NCI-H82 treated with DMSO at 0.1 percent for 48 hours (cell line): Measurements from ENCODE around the gene PARD3.

Source experiments
- DNase-seq: peaks from one replicate; lab custom pipeline; 2025; ENCODE audit not compliant: unreplicated experiment; lab: John Stamatoyannopoulos, UW

PARD3 gene

DNA sequence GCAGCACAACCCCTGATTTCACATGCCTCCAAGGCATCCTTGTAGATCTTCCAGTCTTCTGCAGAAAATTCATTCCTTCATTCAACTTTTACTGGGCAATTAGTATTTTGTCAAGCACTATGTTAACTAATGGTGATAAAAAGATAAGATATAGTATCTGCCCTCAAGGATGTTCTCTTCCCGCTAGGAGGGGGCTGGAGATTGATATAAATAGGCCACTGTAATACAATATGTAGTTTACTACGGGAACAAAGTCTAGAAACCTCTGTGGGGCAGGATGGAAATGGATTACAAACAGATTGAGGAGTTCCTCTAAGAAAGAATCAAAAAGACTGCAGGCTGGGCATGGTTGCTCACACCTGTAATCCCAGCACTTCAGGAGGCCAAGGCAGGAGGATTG lies 10.3 kb upstream of the PARD3 start:
- no peak for DNase-seq

DNA sequence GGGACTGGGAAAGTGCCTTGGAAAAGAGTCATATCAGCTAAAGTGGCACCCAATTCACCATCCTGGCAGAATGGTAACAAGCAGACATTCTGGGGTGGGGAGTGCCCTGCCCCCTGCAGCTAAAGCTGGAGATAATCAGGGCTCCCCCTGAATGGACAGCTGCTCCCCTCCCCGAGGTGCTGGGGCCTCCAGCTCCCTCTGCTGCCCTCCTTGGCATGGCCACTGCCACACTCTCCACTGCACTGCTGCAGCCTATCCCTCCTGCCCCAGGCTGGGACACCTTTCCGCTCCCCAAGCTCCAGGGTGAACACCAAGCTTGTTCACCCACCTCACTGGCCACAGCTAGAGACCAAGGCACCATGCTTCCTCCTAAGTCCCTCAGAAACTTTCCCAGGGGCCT lies 9.8 kb upstream of the PARD3 start:
- DNase-seq = no peak

DNA sequence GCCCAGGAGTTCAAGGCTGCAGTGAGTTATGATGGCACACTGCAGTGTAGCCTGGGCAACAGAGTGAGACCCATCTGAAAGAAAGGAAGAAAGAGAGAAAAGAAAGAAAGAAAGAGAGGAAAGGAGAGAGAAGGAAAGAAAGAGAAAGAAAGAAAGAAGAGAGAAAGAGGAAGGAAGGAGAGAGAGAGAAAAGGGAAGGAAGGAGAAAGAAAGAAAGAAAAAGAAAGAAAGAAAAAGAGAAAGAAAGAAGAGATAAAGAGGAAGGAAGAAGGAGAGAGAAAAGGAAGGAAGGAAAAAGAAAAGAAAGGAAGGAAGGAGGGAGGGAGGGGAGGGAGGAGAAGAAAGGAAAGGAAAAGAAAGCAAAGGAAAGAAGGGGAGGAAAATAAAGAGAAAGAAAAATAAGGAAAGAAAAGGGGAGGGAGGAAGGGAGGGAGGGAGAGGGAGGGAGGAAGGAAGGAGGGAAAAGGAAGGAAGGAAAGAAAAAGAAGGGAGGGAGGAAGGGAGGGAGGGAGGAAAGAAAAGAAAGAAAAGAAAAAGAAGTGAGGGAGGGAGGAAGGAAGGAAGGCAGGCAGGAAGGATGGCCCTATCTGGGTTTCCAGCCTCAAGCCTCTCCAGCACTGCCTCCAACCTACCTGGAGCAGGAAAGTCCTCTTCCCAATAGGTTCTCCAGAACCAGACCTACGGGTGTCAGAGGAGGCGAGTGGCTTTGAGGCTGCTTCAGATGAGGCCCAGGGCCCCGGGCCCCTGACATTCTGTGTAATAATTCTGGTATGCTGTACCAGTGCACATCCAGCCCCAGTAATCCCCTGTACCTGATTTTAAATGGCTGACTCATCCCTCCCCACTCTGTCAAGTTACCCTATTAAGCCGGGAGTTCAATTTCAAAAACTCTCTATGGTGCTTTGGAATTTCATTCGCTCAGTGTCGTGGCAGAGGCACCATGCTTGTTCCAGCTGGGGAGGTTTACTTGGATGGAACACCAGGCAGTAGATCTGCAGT lies 6.8 kb upstream of the PARD3 start:
- no peak for DNase-seq

- no peak for DNase-seq
These were observed 2.5 kb upstream of the PARD3 start for GRCh38 chr10:34817586-34817985.

DNA sequence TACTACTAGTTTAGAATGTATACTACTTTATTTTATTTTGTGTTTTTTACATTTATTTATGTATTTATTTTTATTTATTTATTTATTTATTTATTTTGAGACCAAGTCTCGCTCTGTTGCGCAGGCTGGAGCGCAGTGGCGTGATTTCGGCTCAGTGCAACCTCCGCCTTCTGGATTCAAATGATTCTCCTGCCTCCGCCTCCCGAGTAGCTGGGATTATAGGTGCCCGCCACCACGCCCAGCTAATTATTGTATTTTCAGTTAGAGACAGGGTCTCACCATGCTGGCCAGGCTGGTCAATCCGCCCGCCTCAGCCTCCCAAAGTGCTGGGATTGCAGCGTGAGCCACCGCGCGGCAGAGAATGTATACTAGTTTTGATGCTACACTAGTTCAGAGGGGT lies 2.0 kb upstream of the PARD3 start:
- no peak for DNase-seq

DNA sequence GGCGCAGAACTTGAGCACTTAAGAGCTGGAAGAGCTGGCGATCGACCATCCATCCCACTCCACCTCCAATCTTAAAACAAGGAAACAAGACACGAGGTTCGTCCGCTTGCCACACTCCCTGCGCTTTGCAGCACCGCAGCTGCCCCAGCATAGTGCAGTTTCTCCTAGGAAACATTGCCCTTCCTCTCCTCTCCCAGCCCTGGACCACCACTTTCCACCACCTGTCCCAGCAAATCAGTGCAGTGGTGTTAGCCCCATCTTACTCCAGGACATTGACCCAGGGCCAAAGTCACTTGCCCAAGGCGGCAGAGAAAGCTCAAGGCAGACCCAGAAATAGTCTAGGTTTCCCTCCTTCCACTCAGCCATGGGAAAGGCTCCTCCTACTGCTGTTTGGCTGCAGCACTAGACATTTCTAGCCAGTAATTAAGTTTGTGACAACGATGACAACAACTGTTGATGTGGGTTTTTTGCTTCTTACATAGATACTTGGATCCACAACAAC lies 1.5 kb upstream of the PARD3 start:
- peak; percentile 8 for DNase-seq

GRCh38 chr10:34816085-34816496 lies 995 bp upstream of the PARD3 start:
- DNase-seq = no peak

DNA sequence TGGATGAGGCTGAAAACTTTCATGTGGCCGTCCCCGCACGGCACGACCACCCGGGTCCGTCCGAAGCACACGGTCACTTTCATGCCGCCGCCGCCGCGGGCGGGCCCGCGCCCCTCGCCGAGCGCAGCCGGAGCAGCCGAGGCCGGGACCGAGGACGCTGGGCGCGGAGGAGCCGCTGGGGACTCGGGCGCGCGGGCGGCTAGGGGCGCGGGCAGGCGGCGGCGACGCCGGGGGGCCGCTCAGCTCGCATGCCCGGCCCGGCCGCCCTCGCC lies 247 bp downstream of the PARD3 start:
- DNase-seq = no peak

DNA sequence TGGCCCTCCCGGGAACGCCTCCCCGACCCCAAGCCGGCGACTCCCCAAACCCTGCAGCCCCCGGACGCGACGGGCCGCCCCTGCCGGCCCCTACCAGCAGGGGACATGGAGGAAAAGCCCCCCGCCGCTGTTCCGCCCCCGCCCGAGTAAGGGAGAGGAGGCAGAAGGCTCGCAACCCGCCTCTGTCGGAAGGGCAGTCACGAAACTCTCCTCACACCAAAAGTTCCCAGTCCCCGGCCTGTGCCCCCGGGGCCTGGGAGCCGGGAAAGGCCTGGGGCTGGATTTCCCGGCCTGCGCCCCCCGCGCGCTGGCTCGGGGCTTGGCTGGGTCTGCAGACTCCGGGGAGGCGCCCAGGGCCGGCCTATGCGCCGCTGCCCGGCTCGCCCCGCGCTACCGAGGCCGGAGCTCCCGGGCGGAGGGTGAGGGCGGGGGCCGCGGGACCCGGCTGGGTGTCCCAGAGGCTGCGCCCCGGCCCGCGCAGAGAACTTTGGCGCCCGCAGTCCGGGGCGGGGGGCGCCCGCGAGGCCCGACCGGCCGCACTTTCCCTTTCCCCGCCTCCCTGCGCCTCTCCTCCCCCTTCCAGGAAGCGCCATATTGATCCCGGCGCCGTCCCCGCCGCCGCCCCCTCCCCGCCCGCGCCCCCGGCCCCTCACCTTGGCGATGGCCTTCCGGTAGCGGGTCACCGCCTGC lies 728 bp downstream of the PARD3 start:
- DNase-seq = no peak

GRCh38 chr10:34813626-34814222 lies 1.4 kb downstream of the PARD3 start:
- no peak for DNase-seq

GRCh38 chr10:34812771-34813170 lies 2.3 kb downstream of the PARD3 start:
- DNase-seq = no peak

DNA sequence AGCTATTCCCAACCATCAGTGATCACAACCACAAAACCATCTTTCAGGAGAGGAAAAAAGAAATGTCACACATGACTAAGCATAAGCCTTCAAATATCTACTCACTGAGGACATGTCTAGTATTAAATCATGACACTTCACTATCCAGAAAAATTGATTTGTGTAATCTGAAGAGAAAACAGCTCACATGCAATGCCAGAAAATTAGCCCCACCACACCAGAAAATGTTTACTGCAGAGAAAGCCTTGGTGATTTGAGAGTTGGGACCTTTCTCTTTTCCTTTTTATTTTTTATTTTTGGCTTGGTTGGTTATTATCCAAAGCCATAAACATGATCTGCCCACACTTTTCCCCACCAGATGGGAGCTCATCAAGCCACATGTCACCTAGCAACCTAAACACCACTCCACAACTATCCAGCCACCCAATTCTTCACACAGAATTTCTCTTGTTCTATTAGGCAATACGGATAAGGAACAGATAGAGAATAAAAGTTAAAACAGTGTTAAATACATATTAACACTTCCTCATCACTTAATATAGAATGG lies 3.1 kb downstream of the PARD3 start:
- no peak for DNase-seq

DNA sequence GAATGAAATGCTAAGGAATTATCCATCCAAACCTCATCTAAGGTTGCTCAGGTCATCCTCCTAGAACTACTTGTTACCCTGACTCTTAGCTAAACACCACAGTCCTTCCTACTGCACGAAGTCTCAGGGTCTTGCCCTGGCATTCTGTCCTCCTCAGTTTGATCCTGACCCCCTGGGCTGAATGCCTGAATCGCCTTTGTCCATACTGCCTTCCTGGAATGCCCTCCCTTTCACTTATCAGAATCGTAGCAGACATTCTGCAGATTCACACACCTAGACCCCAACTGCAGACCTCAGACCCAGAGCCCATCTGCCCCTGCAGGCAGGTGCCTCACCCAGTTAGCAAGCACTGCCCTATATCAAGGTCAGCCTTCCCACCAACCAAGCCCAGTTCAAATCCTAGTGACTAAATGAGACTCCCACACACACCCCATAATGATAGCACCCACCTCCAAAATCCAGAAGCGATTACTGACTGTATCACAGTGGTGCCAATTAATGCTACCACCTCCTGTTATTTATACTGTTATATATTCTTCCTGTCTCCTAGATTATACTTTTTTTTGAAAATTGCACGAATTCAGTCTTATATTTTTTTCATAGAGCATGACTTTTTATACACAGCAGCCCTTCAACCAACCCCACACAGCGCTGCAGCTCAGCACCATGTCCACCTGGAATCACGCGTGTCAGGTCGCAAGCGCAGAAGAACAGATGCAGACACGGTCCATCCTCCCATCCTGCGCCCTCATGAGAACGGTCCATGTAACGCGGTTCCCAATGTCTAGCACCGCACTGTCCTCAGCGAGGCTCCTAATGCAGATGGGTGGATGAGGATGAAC lies 3.7 kb downstream of the PARD3 start:
- DNase-seq = no peak

DNA sequence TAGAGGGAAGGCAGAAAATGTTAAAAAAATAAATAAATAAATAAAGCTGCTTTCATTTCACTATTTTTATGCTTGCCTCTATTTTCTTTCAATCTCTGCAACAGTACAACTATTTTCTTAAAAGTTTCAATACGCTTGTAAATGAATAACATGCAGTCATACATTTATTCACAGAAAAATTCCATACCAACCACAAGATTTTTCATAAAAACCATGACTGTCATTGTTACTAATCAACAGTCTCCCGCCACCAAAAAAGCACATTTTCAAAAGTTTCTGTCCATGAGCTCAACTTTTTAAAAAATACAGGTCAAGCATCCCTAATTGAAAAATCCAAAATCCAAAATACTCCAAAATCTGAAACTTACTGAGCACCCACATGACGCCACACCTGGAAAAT lies 5.3 kb downstream of the PARD3 start:
- DNase-seq = no peak

DNA sequence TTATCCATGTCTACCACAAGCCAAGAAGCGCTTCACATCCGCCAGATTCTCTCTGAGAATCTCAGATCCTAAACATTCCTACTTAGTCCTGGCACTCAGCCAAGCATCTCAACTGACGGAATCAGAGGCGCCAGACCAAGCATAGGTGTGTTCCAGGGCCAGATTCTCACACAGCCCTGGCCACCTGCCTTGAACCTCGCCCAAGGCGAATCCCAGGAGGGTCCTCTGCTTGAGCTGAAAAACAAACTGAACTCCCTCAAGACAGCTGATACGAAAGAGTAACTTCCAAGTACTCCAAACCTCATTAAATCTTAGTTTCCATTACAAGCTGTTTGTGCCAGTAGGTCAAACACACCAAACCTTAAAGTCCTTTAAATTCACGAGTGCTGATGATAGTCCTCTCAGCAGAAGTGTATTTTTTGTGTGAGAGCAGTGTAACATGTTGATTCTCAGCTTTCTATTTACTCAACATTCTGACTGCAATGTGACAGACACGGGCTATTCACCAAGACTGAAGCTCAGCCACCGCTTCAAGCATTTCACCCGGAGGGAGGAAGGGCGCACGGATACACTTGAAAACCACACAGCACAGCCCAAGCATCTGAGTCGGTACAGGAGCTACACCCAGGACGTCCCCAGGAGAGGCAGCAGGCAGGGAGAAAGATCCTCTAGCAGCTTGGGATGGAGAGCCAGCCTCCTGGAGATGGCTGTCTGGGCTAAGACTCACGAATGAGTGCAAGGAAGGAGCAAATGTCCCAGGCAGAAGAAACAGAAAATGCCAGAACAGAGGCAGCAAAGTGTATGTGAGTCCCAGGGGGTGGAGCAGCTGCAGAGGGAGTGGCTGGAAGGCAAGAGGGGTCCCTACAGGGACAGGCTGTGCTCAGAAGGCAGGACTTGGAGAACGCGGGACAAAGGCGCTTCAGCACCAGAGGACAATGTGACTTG lies 6.0 kb downstream of the PARD3 start:
- DNase-seq = no peak

GRCh38 chr10:34808336-34808735 lies 6.8 kb downstream of the PARD3 start:
- DNase-seq = no peak

DNA sequence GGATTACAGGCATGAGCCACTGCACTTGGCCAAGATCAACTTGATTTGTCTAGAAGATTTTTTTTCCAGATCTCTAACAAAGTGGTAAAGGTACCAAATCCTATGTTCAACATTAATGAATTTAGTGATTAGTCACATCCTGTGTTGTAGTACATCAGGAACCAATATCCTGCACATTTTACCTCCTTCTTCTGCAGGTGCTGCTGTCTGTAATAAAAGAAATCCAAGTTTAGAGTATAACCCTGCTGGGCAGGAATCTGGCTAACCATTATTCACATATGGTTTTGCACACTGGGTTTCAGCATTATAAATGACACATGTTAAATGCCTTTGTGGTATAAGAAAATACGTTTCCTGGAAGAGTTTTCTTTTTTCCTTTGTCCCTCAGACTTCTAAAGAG lies 10.8 kb downstream of the PARD3 start:
- DNase-seq = no peak

- DNase-seq = no peak
These were observed 12.4 kb downstream of the PARD3 start for GRCh38 chr10:34802692-34803091.

- DNase-seq = no peak
These were observed 13.9 kb downstream of the PARD3 start for GRCh38 chr10:34801097-34801733.
